ENCODE data around the gene METAP2.
"Not testable (repeated sequence)": the region's sequence is repeated elsewhere in the genome, so short reads cannot be mapped to it uniquely, and the experiment has no call there.

METAP2 gene

GRCh38 chr12:95481888-95482287 is 7.9 kb downstream of the METAP2 start:
- Histone ChIP-seq H3K4me2 (ENCODE audit: low read length) (no peak overlapping the region), H3K9me2 (replicated peaks; ENCODE audit: control insufficient read depth, low read length) (no peaks in the 10 kb centered on the region), H3K9me3 (ENCODE audit: control insufficient read depth, insufficient read depth, low read length) (no peaks in the 10 kb centered on the region), H3K79me2 (ENCODE audit: control insufficient read depth, low read length) (peaks cover 100% of the 10 kb centered on the region), H3K27me3 (ENCODE audit: control insufficient read depth, low read length) (no peaks in the 10 kb centered on the region), H3K4me1 (ENCODE audit: control insufficient read depth, low read length) (peaks cover 49% of the 10 kb centered on the region), H3F3A (ENCODE audit: control insufficient read depth, insufficient read depth) (peaks cover 17% of the 10 kb centered on the region), H3K27ac (ENCODE audit: low read depth, low read length) (no peak overlapping the region), H4K20me1 (ENCODE audit: control insufficient read depth, insufficient read depth, low read depth, low read length) (peaks cover 16% of the 10 kb centered on the region), H3K36me3 (ENCODE audit: control insufficient read depth, low read length) (peaks cover 99% of the 10 kb centered on the region), H3K4me3 (ENCODE audit: low read length) (no peak overlapping the region)
- TF ChIP-seq CTCF (IDR thresholded peaks at IDR 0.05; ENCODE audit: low read depth, low read length, poor library complexity, severe bottlenecking): no peak
- TF ChIP-seq EZH2phosphoT487 (IDR thresholded peaks at IDR 0.05; ENCODE audit: borderline replicate concordance, low read length): no peak

GRCh38 chr12:95482564-95482963 is 8.6 kb downstream of the METAP2 start:
- not testable (repeated sequence) for H3K9me3 ChIP-seq (ENCODE audit: control insufficient read depth, insufficient read depth, low read length); H3K27me3 ChIP-seq (ENCODE audit: control insufficient read depth, low read length); H3K27ac ChIP-seq (ENCODE audit: low read depth, low read length); H3K9me2 ChIP-seq (replicated peaks; ENCODE audit: control insufficient read depth, low read length); H3K4me3 ChIP-seq (ENCODE audit: low read length); H3K4me2 ChIP-seq (ENCODE audit: low read length)
- peaks cover 18% of the 10 kb centered on the region for H3F3A ChIP-seq (ENCODE audit: control insufficient read depth, insufficient read depth)
- peaks cover 98% of the 10 kb centered on the region for H3K36me3 ChIP-seq (ENCODE audit: control insufficient read depth, low read length)
- peaks cover 16% of the 10 kb centered on the region for H4K20me1 ChIP-seq (ENCODE audit: control insufficient read depth, insufficient read depth, low read depth, low read length)
- peaks cover 99% of the 10 kb centered on the region for H3K79me2 ChIP-seq (ENCODE audit: control insufficient read depth, low read length)
- peaks cover 43% of the 10 kb centered on the region for H3K4me1 ChIP-seq (ENCODE audit: control insufficient read depth, low read length)

- Histone ChIP-seq H3K27ac (ENCODE audit: low read depth, low read length) (no peak overlapping the region), H4K20me1 (ENCODE audit: control insufficient read depth, insufficient read depth, low read depth, low read length) (peaks cover 16% of the 10 kb centered on the region), H3K4me1 (ENCODE audit: control insufficient read depth, low read length) (peaks cover 23% of the 10 kb centered on the region), H3K4me2 (ENCODE audit: low read length) (no peak overlapping the region), H3K9me3 (ENCODE audit: control insufficient read depth, insufficient read depth, low read length) (no peaks in the 10 kb centered on the region), H3K79me2 (ENCODE audit: control insufficient read depth, low read length) (peaks cover 97% of the 10 kb centered on the region), H3K36me3 (ENCODE audit: control insufficient read depth, low read length) (peaks cover 97% of the 10 kb centered on the region), H3K9me2 (replicated peaks; ENCODE audit: control insufficient read depth, low read length) (no peaks in the 10 kb centered on the region), H3K27me3 (ENCODE audit: control insufficient read depth, low read length) (no peaks in the 10 kb centered on the region), H3F3A (ENCODE audit: control insufficient read depth, insufficient read depth) (peaks cover 27% of the 10 kb centered on the region), H3K4me3 (ENCODE audit: low read length) (no peak overlapping the region)
- no peak for TF ChIP-seq CTCF (IDR thresholded peaks at IDR 0.05; ENCODE audit: low read depth, low read length, poor library complexity, severe bottlenecking)
Observed at GRCh38 chr12:95484524-95484923, 10.6 kb downstream of the METAP2 start.

- Histone ChIP-seq H4K20me1 (ENCODE audit: control insufficient read depth, insufficient read depth, low read depth, low read length) (no peaks in the 10 kb centered on the region), H3K4me2 (ENCODE audit: low read length) (no peak overlapping the region), H3K79me2 (ENCODE audit: control insufficient read depth, low read length) (peaks cover 97% of the 10 kb centered on the region), H3K4me3 (ENCODE audit: low read length) (no peak overlapping the region), H3K9me3 (ENCODE audit: control insufficient read depth, insufficient read depth, low read length) (no peaks in the 10 kb centered on the region), H3K9me2 (replicated peaks; ENCODE audit: control insufficient read depth, low read length) (no peaks in the 10 kb centered on the region), H3K36me3 (ENCODE audit: control insufficient read depth, low read length) (peaks cover 97% of the 10 kb centered on the region), H3K27me3 (ENCODE audit: control insufficient read depth, low read length) (no peaks in the 10 kb centered on the region), H3F3A (ENCODE audit: control insufficient read depth, insufficient read depth) (peaks cover 27% of the 10 kb centered on the region), H3K4me1 (ENCODE audit: control insufficient read depth, low read length) (peaks cover 4% of the 10 kb centered on the region; the same call in 1 of the 2 replicates), H3K27ac (ENCODE audit: low read depth, low read length) (no peak overlapping the region)
- no peak for TF ChIP-seq EZH2phosphoT487 (IDR thresholded peaks at IDR 0.05; ENCODE audit: borderline replicate concordance, low read length)
- TF ChIP-seq CTCF (IDR thresholded peaks at IDR 0.05; ENCODE audit: low read depth, low read length, poor library complexity, severe bottlenecking): no peak
Observed at GRCh38 chr12:95487024-95487423, 13.1 kb downstream of the METAP2 start.

All from DOHH2 (cell line).